GM19351 (cell line): ENCODE results near the gene OR8B12.
A peak's percentile ranks its signal among the peaks of the same experiment; 100 is the strongest.

Experiments
- ATAC-seq: cut with Tn5 transposase; IDR thresholded peaks from one replicate; pipeline ENCODE4 v1.9.1; 2021; ENCODE audit warnings: mild to moderate bottlenecking, moderate library complexity; ENCODE audit not compliant: unreplicated experiment

The OR8B12 gene, protein sequence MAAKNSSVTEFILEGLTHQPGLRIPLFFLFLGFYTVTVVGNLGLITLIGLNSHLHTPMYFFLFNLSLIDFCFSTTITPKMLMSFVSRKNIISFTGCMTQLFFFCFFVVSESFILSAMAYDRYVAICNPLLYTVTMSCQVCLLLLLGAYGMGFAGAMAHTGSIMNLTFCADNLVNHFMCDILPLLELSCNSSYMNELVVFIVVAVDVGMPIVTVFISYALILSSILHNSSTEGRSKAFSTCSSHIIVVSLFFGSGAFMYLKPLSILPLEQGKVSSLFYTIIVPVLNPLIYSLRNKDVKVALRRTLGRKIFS

DNA sequence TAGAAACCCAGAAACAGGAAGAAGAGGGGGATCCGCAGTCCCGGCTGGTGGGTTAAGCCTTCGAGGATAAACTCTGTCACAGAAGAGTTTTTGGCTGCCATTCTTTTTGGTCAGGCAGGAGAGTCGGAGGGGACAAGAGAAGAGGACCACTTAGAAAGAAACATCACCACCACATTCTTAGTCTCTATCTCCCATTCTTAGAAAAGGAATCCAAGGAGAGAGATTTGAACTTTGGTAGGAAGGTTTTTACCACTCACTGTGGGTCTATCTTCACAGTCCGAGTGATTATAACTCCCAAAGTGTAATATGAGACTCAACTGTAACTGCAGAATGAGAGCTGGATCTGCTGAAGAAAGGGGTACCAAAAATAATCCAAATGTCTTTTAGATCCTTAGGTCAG, at the start of gene OR8B12:
TSS of gene OR8B12 (minus strand) at position 101 of the 400 bp plus-strand sequence. CDS start at position 101, 0 bp downstream.
- ATAC-seq: no peak

DNA sequence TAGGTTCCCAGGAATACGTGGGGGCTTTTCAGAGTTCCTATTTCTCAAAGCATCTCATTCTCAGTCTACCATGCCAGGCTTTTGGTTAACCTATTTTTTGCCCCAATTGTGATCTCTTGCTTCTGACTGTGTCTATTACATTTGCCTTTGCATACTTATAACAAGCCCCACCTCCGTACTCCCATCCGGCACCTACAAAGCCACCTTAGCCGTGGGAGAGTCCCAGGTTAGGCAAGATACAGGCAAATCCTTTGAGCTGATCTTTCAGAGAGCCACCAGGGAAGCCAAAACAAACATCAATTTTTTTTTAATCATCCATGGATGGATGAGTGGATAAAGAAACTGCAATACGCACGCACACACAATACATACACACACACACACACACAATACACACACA, 49.2 kb upstream of the OR8B12 start:
- ATAC-seq: no peak

DNA sequence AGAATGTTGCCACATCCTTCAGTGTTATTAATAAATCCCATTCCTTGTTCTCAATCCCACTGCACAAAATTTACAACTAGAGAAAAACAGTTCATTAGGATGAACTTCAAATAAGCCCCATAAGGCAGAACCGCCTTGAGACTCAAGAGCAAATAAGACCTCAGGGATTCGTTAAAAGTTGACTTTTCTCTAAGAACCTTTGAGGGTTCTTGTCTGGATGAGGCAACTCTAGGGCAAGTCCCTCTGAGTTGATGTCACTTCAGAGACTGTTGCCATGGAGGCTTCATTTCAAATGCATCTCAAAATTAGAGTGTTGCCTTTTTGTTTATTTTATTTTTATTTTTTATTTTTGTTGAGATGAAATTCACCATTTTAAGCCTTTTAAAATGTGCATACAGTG, 48.0 kb upstream of the OR8B12 start:
- ATAC-seq: no peak

DNA sequence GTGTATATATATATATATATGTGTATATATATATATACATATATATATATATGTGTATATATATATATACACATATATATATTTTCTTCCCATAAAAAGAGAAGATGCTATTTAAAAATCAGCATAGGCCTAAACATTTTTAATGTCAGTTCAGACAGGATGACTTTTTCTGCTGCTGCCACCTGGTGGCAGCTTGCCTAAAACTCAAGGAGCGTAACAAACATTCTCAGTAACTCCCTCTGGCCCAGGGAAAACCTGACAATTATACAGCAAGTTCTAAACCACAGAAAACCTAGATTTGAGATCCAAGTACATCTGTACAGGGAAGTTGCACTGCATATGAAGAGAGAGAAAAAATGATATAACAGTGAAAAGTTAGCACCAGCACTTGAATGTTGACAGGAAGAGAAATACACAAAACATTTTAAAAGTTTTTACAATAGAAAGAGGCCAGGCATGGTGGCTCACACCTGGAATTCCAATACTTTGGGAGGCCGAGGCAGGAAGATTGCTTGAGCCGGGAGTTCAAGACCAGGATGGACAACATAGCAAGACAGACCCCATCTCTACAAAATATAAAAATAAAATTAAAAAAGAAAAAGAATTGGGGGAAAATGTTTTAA, 42.9 kb upstream of the OR8B12 start:
- peak; percentile 69 for ATAC-seq

DNA sequence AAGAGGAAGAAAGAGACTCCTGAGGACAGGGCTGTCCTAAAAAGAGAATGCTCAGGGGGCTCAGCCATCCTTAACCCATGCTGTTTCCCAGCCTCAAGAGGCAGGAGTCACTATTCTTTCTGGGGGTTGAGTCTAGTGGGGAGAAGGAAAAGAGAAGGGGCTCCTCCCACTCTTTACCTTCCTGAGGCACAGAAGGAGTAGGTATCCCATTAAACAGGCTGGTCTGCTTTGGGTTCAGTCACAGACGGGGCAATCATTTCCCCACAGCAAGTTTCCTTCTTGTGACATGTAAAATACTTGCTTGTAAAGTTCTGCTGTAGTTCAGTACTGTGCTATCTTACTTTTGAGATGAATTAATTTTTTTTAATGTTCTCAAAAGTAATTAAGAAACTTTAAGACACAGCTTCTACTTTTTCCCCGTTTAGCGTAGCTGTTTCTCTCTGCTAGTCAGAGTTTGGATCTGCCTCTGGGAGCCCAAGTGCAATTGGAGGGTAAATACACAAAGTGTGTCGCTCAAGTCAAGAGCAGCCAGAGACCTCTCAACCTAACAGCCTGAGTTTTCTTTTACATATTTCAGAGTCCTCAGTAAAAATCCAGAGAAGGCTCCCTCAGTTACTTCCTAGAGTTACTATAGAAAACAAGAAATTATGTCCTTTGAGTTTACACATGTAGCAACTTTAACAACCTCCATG, 41.4 kb upstream of the OR8B12 start:
- no peak for ATAC-seq

DNA sequence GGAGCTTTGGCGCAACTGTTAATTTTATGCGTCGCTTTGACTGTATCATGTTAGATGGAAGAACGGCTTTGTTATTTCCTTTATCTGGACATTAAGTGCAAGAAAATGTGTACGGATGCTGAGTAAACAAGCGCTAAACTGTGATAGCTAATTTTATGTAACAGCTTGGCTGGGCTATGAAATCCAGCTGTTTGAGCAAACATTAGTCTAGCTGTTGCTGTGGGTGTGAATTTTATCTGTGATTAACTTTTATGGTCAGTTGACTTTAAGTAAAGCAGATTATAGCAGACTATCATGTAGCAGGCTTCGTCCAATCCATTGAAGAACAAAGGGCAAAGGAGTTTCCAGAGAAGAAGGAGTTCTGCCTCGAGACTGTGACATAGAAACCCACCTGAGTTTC, 40.3 kb upstream of the OR8B12 start:
- no peak for ATAC-seq

DNA sequence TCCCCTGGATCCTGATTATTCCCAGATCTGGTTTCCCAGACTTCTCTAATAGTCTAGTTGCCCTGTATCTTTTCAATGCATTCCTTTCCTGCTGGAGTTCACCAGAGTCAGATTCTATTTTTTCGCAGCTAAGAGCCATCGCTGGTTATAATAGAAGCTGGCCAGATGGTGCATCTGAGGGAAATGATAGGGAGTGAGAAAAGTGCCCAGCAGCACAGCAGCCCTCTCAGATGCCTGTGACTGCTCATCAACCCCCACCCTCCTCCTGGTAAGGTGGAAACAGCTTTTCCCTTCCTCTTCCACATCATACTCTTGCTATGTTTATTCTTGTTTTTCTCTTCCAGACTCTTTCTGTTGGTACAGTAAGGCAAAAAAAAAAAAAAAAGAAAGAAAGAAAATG, 39.1 kb upstream of the OR8B12 start:
- no peak for ATAC-seq

DNA sequence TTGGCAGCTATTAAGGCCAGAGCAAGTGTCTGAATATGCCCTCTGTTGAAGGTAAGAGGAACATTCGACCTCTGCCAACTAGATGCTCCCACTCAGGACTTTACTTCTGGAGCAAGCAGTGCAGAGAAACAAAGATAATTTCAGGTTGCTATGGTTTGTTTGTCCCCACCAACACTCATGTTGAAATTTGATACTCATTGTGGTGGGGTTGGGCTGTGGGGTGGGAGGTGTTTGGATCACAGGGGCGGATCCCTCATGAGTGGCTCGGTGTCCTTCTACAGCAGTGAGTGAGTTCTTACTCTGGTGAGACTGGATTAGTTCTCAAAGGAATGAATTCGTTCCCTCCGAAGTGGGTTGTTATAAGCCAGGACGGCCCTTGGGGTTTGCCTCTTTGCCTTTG, 38.4 kb upstream of the OR8B12 start:
- no peak for ATAC-seq

DNA sequence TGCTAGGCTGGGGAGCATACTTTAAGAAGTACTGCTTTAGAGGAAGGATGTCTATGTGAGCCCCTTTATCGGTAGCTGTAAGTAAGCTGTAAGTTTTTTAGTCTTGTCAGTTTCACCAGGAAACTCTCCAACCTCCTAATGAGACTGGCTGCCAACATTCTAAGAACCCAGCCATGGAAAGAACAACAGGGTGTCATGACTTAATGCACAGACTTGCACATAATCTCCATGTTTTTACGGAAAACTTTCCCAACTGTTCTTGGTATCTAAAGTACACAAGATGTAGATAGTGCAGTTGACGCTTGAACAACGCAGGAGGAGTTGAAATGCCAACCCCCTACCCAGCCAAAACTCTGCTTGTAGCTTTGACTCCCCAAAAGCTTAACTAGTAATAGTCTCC, 35.3 kb upstream of the OR8B12 start:
- ATAC-seq: no peak

DNA sequence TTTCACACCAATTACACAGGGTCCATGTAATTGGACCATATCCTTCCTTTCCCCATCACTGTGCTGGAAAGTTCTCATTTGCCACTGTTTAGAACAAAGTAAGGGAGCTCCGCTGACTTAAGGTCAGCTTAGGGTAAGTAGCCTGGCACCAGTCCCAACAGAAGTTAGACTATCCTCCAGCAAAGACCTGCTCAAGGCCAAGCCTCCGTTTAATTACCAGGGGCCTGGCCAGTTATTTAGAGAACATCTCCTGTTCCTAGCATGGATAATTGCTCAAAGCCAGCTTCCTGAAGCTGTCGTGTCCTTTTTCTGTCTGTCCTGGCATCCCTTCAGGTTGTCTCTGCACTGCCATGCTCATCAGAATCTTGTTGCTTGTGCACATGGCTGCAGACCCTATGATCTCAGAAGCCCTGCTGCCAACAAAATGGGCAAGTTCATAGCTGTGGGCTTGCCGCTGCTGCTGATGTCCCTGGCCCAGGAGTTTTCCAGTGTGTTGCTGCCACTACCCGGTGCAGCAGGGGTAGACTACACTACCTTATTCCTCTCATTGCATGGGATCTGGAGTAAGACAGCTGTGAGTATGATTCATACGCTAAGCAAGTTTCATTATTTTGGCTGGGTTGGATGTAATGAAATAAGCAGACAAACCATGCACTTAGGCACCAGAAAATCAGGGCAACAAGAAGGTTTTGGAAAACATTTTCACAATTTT, 34.4 kb upstream of the OR8B12 start:
- ATAC-seq: no peak

DNA sequence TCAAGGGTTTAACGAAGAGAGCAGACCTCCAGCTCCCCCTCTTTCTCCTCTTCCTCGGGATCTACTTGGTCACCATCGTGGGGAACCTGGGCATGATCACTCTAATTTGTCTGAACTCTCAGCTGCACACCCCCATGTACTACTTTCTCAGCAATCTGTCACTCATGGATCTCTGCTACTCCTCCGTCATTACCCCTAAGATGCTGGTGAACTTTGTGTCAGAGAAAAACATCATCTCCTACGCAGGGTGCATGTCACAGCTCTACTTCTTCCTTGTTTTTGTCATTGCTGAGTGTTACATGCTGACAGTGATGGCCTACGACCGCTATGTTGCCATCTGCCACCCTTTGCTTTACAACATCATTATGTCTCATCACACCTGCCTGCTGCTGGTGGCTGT, 26.7 kb upstream of the OR8B12 start:
- ATAC-seq: no peak

DNA sequence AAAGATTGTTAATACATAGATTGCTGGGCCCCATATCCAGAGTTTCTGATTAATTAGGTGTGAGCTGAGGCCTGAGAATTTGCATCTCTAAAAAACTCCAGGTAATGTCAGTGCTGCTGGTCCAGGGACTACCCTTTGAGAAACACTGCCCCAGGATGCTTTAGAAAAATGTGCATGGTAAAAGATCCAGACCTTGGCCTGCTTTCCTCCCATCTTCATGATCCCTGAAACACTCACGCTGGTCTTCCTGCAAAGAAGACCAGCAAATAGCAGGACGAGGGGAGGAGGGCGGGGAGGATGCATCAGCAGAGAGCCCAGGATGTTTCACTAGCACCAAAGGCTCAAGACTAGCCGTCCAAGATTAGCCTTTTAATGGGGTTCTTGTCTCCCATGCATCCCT, 26.2 kb upstream of the OR8B12 start, which contains the start of gene OR8A1:
TSS of gene OR8A1 (plus strand) at position 301 of the 400 bp plus-strand sequence. CDS start 123 bp downstream, outside the sequence.
- no peak for ATAC-seq

DNA sequence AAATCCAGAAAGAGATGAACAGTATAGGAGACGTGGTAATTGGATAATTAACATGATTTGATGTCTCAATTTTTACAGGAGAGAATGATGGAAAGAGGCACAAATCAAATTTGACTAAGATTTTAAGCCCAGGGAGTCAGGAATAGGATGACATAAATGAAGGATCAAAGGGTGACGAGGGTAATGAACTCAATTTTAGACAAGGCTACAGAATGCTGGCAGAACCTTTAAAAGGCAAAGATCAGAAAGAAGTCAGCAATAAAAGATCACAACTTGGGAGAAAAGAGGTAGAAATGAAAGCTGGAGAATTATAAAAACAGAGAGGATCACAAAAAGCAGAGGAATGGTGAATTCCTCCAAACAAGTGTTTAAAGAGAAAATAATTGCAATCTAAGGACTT, 13.4 kb upstream of the OR8B12 start:
- ATAC-seq: no peak

DNA sequence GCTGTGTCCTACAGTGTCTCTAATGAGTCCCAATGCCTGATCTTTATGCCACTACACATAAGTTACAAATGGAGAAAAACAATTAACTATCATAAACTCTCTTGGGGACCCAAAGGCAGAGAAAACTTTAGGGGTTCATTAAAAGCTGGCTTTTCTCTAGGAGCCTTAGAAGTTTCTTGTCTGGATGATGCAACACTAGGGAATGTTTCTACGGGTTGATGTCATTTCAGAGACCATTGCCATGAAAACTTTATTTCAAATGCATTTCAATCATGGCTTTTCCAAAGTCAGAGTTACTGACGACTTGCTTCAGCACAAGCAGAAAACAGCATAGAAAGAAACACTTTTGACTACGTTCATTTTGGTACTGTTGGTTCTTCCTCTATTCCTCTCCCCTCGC, 8.5 kb upstream of the OR8B12 start:
- ATAC-seq: no peak

DNA sequence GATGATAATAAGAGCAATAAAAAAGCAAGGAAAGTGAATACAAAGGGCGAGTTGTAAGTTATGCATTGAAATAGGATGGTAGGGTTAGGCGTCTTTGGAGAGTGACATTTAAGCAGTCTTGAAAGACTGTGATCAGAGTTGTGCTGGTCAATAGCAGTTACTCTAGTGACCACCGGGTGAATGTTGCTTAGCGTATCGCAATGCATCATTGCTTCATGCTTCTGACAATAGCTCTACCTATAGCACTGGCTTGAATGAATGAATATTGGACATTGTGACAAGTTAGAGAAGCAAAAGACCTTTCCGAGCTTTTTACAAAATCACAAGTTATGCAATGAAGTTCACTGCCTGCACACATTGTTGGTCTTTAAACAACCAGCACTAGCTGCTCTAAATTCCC, 7.7 kb upstream of the OR8B12 start:
- no peak for ATAC-seq

DNA sequence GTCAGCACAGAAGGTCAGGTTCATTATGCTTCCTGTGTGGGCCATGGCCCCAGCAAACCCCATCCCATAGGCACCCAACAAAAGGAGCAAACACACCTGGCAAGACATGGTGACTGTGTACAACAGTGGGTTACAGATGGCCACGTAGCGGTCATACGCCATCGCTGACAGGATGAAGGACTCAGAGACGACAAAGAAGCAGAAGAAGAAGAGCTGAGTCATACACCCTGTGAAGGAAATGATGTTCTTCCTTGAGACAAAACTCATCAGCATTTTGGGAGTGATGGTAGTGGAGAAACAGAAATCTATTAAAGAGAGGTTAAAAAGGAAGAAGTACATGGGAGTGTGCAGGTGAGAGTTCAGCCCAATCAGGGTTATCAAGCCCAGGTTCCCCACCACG, 309 bp downstream of the OR8B12 start:
- ATAC-seq: no peak

DNA sequence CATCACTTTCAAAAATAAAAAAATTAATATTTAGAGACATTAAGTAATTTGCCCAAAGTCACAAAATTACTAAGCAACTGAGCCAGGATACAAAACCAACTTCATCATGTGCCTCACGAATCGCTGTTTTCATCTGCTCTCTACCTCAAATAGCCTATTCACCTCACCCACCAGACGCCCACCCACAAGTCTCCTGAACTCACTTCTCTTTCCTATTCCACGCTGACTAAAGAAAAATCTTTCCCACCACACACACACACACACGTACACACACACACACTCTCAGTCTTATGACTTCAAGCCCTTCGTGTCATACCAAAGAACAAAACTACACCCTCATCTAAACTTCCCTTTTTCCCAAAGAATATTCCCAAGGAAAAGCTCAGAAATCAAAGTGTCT, 2.2 kb downstream of the OR8B12 start:
- no peak for ATAC-seq

DNA sequence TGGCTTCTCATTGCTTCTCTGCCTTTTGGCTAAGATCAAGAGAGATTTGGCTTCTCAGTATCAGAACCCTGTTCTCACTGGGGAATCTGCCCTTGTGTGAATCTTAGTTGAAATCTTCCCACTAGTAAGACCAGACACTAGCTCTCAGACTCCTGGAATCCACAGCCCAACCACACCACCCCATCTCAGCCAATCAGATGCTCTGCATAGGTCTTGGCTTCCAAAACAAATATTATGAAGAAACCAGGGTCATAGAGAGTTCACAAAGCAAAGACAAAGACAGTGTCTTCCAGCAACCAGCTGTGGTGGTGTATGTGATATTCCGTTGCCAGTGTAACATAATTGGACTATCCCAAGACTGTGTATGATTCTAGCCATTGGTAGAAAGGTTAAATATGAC, 5.4 kb downstream of the OR8B12 start:
- no peak for ATAC-seq

DNA sequence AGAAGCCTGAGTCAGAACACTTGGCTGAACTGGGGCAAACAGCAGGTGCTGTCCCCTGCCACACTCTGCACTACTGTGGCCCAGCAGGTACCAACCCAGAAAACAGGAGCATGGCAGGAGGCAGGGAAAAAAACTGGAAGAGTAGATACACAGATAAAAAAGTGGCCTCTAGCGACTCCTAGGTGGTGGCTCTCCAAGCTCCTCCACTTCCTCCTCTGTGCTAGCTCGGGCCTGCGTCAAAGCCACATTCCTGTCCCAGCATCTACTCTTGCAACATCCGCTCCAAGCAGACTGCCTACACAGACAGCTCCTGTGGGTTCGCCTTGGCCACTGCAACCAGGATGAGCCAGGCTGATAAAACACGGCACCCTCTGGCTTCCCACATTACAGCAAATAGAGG, 6.9 kb downstream of the OR8B12 start:
- no peak for ATAC-seq

DNA sequence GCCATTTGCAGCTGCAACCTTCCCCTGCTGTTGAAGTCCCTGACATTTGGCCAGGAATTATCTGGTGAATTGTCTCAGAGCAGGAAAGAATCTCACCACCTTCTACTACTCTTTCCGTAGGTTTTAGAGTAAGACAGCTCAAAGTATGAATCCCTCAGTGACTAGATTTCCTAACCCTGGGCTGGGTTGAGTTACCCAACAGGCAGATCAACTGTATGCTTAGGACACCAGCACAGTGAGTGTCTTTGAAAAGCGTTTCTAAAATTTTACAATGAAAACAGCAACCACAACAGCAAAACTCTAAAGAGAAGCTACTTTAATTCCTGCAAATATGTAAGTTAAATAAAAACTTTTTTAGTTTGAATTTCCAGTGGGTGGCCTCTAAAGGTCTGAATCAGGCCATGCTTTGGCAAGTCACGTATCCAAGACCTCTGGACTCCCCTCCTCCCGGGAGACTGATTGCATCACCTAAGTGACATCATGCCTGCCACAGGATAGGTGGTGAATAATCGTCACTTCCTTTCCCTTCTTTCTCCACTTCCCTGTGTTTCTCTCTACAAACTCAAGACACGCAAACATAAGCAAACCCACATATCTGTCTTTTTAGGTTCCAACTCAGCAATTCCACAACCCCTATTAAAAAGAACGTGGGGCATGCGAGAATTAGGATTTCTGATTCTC, 7.8 kb downstream of the OR8B12 start:
- ATAC-seq: no peak

DNA sequence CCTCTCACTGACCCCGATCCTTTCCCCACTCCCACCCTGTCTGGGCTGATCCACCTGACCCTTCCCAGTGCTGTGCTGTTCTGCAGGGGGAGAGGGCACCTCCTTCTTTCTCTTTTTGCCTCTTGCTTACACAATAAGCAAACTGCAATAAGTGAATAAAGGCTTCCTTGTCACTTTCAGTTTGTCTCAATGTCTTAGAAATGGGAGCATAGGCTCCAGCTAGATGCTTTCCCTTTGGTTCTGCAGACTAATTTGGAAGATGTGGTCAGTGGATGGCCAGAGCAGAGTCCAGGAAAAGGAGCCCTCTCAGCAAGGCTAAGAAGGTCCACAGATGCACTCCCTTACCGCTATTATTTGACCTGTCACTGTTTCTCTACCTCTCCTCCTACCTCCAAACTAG, 9.4 kb downstream of the OR8B12 start:
- no peak for ATAC-seq
